Endometrium (tissue), 2 donors: ENCODE data around the gene DNAJA3.

Experiments
- FAIRE-seq: peaks from 2 replicates; lab custom pipeline; 2012; peaks lifted over from hg19 to GRCh38; lab: Jason Lieb, UNC
- donor health status: control.
- donor health status: control.

DNAJA3 gene

DNA sequence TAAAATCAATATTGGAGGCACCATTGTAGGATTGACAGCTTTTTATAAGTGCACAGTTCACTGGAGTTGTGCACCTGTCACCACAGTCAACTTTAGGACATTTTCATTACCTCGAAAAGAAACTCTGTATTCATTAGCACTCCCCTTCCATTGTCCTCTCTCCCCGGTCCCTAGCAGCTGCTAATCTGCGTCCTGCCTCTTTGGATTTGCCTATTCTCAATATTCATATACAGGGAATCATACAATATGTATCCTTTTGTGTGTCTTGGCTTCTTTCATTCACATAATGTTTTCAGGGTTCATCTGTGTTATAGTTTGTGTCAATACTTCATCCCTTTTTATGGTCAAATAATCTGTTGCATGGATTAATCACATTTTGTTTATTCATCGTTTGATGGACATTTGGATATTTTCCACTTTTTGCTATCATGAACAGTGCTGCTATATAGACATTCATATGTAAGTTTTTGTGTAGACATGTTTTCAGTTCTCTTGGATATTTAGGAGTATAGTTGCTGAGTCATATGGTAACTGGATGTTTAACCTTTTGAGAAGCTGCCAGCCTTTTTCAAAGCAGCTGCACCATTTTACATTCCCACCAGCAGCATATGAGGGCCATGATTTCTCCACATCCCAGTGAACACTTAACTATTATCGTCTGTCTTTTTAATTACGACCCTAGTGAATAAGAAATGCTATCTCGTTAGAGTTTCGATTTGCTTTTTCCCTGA, 9.8 kb downstream of the DNAJA3 start:
- no peak for FAIRE-seq

DNA sequence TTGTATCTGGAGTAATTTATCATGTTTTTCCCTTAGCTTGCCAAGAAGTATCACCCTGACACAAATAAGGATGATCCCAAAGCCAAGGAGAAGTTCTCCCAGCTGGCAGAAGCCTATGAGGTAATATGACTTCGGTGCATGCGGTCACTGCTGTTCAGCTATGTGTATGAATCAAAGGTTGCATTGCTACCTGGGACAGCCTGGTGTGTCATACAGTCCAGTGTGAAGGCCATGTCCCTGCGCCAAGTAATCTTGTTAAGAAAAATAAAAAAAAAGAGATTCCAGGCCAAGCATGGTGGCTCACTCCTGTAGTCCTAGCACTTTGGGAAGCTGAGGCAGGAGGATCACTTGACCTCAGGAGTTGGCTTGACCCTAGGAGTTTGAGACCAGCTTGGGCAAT, 11.7 kb downstream of the DNAJA3 start:
- no peak for FAIRE-seq

DNA sequence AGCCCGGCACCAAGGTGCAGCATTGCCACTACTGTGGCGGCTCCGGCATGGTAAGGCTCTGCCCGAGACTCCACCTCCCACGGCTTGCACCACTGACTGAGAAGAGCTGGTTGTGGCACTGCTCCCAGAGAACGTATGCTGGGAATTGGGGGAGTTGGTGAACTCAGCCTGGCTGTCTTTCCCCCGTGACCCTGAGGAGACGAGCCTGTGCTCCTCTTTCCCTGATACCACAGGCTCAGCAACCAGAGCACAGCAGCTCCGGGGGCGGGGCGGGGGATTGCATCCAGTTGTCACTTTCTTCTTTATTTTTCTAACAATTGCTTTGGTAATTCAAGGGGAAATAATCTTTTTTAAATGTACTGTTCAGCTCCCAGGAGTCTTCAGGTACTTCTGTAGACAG, 16.7 kb downstream of the DNAJA3 start:
- FAIRE-seq: no peak

DNA sequence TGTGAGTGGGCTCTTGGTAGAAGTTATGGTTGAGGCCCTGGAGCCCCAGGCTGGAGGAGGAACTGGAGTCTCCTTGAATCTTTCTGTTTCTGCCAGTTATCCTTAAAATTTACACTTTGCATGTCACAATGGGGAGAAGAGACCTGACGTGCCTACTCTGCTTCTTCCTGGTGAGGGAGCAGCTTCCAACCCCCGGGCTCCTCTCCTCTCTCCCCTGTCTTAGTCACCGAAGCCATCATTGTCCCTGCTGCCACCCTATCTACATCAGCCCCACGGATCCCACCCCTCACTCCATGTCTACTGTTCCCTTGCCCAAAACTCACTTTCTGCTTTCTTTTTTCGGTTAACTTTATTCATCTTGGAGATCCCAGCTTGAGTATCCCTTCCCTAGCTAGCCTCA, 17.6 kb downstream of the DNAJA3 start:
- FAIRE-seq: no peak

DNA sequence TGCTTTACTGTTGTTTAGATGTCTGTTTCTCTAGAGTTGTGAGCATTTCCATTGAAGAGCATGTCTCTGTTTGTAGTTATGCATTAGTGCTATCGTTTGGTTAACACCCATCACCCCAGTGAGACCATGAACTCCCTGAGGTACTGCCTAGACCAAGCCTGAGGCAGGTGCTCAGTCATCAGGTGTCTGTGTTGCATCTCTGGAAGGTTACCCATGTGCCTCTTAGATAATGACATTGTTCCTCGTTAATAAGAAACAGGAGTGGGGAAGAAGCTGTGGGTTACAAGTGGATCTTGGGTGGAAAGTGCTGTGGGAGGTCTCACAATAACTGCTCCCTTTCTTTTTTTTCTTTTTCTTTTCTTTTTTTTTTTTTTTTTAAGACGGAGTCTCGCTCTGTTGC, 18.3 kb downstream of the DNAJA3 start:
- no peak for FAIRE-seq

DNA sequence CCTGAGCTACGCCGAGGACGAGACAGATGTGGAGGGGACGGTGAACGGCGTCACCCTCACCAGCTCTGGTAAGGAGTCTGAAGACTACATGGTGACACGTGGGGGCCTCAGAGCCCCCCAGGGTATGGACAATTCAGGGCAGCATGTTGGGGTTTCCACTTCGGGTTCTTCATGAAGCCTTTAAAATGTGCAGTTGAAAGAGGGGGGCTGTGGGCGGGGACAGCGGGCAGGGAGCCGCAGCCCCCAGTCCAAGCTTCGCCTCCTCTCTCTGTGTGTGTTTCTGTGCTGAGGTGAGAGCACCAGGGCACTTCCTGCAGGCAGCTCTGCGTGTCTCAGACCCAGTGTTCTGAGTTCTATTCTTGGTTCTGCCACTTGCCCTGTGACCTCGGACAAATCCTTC, 24.8 kb downstream of the DNAJA3 start:
- no peak for FAIRE-seq

DNA sequence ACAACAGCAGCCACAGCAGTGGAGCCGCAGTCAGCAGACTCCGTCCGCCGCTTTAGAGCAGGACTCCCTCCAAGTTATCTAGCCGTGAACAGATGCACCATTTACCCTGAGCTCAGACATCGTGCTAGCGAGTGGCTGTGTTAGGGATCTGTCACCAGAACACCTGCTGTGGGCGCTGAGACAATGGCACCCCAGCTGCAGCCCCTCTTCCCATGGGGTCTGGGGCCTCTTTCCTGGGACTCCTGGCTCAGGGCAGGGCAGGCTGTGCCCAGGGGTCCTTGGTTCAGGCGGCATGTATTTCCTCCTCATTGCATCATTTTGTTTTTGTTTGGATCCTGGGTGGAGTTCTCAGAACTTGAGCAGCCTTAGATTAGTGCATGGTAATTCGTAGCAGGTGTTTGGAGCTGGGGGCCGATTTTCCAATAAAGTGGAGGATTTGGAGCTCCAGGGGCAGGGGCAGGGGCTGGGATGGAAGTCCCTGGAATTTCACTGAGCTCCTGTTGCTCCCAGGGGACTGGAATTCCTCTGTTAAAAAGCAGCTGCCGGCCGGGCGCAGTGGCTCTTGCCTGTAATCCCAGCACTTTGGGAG, 25.4 kb downstream of the DNAJA3 start:
- FAIRE-seq: no peak

DNA sequence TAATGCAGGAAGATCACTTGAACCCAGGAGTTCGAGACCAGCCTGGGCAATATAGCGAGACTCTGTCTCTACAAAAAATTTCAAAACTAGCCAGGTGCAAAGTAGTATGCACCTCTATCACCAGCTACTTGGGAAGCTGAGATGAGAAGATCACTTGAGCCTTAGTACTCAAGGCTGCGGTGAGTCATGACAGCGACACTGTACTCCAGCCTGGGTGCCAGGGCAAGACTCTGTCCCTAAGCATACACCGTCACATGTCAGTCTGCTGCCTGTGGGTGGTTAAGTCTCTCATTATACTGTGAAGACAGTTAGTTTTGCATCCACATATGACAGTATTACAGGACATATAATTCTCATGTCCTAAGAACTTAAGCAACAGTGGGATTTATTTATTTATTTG, 27.0 kb downstream of the DNAJA3 start:
- no peak for FAIRE-seq

DNA sequence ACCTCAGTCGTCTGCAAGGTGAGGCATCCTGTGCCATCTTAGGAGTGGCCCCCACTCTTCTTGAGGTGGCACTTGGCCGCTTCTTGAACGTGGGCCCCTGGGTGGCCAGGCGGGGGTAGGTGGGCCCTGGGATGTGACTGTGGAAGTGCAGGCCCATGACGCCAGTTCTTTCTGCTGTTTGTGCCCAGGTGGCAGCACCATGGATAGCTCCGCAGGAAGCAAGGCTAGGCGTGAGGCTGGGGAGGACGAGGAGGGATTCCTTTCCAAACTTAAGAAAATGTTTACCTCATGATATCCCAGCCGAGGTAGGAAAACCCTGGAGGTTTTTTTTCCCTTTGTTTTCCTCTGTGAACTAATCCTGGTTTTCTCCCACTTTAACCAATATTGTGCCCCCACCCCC, 29.0 kb downstream of the DNAJA3 start:
- no peak for FAIRE-seq

DNA sequence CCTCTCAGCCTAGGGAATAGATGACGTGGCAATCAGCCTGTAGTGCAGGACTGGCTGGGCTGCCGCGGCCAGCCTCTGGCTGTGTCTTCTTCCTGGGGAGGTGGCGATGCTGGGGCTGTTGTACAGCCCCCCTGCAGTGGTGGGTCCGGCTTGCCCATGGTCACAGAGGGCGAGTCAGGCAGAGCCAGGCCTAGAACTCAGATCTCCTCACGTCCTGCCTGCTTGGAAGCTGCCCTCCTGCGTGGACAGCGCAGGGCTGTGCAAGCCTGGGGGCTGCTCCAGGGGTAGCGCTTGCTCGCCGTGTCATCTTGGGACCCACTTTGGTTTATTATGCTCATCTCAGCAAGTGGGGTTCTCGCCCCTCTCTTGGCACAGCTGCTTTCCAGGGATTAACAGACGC, 29.4 kb downstream of the DNAJA3 start:
- no peak for FAIRE-seq

DNA sequence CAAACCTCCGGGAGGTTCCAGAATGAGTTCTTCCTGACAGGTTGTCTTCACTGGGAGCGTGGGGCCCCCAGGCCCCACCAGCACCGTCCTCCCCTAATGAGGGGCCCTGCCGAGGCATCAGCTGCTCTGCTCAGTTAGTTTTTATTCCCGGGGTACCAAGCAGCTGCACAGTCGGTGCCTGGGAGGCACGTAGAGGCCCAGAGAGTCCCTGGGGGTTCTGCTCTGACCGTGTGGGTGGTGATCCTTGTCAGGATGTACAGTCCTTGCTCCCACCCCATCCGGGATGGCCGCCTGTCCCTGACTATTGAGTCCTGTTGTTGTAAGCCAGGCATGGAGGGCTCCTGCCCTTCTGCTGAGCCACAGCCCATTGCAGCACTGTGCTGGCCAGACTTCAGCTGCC, 30.3 kb downstream of the DNAJA3 start:
- FAIRE-seq: no peak

DNA sequence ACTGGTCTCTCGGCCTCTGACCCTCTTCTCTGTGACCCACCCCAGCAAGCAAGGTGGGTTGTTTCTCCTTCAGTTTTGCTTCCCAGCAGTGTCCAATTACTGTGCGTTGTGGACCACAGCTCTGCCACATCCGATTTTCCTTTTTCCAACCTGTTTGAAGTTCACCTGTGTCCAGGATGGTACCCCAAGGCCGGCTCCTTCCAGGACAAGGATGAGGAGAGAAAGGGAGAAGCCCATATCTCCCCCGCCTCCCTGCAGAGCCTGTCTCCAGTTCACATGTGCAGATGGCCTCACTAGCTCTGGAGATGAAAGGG, 35.2 kb downstream of the DNAJA3 start:
- no peak for FAIRE-seq

DNA sequence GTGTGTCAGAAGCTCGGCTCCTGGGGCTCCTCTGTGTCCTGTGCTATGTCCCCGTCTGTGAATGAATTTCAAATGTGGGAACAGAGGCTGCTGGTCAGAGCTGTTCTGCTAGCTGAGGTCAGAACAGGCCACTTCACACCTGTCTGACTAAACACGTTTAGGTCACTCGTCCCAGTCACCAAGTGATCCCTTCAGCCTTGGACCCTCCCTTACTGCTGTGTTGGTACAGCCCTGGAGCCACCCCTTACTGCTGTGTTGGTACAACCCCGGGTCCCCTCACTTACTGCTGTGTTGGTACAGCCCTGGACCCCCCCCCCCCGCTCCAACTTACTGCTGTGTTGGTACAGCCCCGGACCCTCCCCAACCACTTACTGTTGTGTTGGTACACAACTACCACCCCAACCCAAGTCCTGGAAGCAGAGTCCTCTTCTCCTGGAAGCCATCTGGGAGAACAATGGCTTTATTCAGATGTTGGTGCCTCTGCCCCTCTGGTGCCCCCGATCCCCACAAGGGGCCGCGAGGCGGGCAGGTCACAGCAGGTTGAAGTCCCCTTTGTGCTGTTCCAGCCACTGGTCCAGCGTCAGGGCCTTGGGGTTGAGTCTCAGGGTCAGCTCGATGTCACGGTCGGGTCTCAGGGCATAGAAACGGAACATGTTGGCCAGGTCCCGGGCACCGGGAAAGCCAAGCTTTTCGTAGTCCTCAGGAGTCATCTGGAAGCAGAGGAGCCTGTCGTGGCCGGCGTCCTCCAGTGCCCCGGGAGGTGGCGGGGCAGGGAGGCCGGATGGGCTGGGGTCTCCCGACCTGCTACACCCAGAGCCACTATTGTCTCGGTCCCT, 35.8 kb downstream of the DNAJA3 start:
- no peak for FAIRE-seq

DNA sequence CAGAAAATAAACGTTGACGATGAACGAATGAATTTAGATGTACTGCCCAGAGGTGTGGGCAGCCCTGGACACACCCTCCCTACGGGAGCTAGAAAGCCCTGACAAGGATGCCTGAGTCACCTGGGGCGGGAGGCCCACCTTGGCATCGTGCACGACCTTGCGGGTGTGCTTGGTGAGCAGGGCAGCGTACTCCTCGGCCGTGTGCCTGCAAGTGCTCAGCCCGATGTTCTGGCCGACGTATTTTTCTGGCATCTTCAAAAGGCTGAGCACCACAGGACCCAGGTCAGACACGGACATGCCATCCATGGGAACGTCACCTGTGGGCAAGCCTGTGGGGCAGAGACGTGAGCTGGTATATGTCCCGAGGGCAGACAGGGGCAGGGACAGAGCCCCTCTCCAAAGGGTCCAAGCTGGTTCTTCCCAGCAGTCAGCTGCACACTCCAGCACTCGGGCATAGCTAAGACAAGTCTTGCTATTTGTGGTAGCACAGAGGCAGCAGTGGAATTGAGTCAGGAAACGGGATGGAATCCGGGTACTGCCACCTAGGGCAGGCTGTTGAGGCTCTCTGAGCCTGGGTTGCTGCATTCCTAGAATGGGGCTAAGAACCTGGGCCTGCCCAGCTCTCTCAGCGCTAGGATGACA, 38.0 kb downstream of the DNAJA3 start:
- no peak for FAIRE-seq

DNA sequence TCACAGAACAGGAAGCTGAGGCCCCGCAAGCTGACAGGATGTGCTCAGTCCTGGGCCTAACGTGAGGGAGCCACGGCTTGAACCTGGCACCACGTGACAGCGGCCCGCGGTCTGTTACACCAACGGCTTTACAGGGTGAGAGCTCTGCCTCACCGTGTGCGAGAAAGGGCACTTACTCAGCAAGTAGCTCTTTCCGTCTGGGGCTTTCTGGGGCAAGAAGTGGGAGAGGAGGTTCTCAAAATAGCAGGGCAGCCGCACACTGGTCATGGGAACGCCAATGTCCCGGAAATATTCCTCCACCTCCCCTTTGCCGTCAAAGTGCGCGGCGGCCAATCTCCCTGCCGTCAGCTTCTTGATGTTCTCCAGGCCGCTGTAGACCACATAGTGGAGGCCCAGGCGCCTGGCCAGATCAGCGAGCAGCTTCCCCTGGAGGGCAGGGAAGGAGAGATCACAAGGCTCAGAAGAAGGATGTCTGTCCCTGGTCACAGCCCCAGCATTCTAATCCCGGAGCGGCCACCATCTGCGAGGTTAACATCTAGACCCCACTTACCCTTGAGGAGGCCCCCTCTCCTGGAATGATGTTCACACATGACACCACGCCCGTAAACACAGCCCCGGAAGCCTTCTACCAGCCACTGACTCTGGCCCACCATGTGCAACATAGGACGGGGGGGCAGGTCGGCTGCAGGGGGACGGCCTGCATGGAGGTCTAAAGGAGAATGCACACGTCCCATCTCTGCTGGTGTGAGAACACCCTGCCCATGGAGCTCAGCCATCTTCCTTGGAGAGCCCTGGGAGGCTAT, 40.5 kb downstream of the DNAJA3 start:
- FAIRE-seq: no peak

DNA sequence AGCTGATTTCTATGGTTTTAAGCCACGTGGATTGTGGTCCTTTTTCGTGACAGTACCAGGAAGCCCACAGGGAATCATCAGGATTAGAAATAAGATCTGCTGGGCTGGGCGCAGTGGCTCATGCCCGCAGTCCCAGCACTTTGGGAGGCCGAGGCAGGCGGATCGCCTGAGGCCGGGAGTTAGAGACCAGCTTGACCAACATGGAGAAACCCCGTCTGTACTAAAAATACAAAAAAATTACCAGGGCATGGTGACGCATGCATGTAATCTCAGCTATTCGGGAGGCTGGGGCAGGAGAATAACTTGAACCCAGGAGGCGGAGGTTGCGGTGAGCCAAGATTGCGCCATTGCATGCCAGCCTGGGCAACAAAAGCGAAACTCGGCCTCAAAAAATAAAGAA, 42.2 kb downstream of the DNAJA3 start:
- FAIRE-seq: no peak

DNA sequence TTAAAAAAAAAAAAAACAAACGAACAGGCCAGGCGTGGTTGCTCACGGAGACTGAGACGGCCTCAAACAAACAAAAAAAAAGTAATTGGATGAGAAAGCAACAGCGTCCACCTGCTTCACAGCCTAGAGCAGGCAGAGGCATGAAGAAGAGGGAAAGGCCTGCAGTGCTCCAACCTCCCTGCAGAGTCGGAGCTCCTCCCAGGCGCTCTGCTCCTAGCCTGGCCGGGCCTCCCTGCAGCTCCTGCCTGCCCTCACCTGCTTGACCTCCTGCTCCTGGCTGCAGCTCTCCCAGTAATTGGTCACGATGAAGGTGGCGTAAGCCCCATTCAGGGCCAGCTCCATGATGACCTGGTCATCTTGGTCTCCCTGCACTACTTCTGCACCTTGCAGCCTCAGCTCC, 43.3 kb downstream of the DNAJA3 start:
- no peak for FAIRE-seq

DNA sequence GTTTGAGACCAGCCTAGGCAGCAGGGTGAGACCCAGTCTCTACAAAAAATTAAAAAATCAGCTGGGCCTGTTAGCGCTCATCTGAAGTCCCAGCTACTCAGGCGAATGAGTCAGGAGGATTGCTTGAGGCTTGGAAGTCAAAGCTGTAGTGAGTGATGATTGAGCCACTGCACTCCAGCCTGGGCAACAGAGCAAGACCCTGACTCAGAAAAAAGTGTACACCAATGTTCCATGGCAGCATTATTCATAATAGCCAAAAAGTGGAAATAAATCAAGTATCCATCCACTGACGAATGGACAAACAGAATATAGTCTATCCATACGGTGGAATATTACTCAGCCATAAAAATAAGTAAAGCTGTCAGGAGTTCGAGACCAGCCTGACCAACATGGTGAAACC, 46.2 kb downstream of the DNAJA3 start:
- no peak for FAIRE-seq

DNA sequence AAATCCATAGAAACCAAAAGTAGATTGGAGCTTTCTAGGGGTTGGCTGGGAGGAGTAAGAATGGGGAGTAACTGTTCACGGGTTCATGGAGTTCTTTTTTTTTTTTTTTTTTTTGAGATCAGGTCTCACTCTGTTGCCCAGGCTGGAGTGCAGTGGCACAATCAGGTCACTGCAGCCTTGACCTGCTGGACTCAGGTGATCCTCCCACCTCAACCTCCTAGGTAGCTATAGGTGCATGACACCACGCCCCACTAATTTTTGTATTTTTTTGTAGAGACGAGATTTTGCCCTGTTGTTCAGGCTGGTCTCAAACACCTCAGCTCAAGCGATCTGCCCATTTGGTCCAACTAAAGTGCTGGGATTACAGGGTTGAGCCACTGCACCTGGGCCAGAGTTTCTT, 47.2 kb downstream of the DNAJA3 start:
- FAIRE-seq: no peak

DNA sequence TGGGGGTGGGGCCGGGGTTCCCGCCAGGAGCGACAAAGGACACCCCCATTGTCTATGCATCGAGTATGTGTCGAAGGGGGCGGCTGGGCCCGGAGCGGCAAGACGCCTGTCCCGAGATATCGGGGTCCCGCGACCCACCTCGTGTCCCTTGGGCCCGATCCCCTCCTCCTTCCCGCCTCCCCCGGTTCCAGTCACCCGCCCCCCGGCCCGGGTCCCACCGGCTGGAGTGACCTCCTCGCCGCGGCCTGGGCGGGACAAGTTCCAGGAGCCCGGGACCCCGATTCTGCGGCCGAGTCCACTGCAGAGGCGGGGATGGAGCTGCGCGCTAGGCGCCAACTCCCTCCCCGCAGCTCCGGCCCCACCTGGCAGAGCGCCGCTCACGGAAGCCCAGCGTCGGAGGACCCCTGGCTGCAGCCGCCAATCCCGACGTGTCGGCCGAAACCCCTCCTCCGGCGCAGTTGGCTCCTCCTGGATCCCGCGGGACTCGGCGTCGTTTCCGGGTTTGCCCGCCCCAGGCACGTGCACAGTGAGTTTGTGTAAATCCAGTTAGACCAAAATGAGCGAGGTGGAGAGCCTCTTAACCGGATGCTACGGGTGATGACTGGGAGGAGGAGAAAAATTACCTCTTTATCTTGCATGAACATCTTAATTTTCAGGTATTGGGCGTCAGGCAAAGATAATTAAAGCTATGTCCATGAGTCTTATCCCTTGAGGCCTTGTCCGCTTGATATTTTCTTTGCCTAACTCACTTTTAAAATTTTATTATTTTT, 48.7 kb downstream of the DNAJA3 start, which contains the start of gene NMRAL1:
NMRAL1 (minus strand) TSS at position 434 of the 770 bp plus-strand sequence. CDS start 493 bp downstream, outside the sequence.
- FAIRE-seq: no peak
